Measurements from ENCODE around the gene VWCE.
"Not testable (repeated sequence)": the region's sequence is repeated elsewhere in the genome, so short reads cannot be mapped to it uniquely, and the experiment has no call there.

VWCE gene

DNA sequence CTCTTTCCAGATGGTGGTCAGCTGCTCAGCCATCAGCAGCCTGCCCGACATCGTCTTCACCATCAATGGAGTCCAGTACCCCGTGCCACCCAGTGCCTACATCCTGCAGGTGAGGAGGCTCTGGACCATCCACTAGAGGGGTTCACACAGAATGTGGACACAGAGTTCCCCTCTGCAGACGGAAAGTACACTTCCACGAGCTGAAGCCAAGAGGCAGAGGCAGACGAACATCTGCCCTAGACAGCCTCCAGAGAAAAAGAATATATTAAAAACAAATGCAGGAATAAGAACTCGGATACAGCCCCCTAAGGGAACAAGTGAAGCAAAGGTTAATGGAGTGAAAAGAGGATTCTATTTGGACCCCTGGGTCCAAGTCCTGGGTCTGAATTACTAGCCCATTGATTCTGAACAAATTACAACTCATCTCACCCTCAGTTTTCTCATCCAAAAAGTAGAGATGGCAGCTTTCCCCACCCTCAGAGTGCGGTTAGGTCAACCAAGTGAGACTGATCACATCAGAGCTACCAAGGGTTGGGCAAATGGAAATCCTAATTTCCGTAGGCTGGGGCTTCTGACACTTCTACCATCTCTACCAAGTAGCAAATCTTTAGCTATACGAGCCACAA, 83.7 kb downstream of the VWCE start:
- DNase-seq (ENCODE audit: low spot score) = not testable (repeated sequence)

DNA sequence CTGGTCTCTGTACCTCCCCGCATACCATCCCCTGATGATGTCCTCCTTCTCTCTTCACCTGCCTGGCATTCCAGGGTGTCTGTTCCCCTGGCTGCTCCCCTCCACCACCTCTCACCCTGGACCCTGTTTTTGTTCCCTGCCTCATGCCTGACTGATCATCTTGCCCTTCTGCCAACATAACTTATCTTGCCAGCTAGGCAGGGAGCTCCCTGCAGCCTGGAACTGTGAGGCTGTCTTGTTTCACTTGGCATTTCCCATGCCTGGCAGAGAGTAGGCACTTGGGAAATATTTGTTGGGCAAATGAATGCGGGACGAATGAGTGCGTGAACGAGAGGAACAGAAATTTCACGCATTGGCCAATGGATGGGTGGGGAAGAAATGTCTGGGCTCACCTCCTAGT, 84.5 kb downstream of the VWCE start:
- not testable (repeated sequence) for DNase-seq (ENCODE audit: low spot score)

Data from globus pallidus (tissue), 1 donor.